ENCODE data around the gene USP47.
"Not testable (repeated sequence)": the region's sequence is repeated elsewhere in the genome, so short reads cannot be mapped to it uniquely, and the experiment has no call there.

Gene USP47

GRCh38 chr11:11827272-11827671 is 14.5 kb upstream of the USP47 start:
- H2AFZ ChIP-seq (ENCODE audit: low read length, unreplicated experiment): no peak overlapping the region
- H3K27me3 ChIP-seq (ENCODE audit: insufficient read depth, low read length): no peaks in the 10 kb centered on the region
- no peaks in the 10 kb centered on the region for H3K79me2 ChIP-seq (ENCODE audit: control insufficient read depth, insufficient read depth, low read length, unreplicated experiment)
- H3K4me3 ChIP-seq (ENCODE audit: low read depth, low read length): no peak overlapping the region
- H3K36me3 ChIP-seq (ENCODE audit: insufficient read depth, low read length): no peaks in the 10 kb centered on the region
- no peaks in the 10 kb centered on the region for H3K4me1 ChIP-seq (ENCODE audit: control insufficient read depth, insufficient read depth, low read length, unreplicated experiment)
- no peak overlapping the region for H3K27ac ChIP-seq (ENCODE audit: low read depth, low read length)

GRCh38 chr11:11831406-11831805 is 10.4 kb upstream of the USP47 start:
- not testable (repeated sequence) for H3K36me3 ChIP-seq (ENCODE audit: insufficient read depth, low read length); H3K4me3 ChIP-seq (ENCODE audit: low read depth, low read length); H3K4me1 ChIP-seq (ENCODE audit: control insufficient read depth, insufficient read depth, low read length, unreplicated experiment); H3K27me3 ChIP-seq (ENCODE audit: insufficient read depth, low read length); H2AFZ ChIP-seq (ENCODE audit: low read length, unreplicated experiment); H3K79me2 ChIP-seq (ENCODE audit: control insufficient read depth, insufficient read depth, low read length, unreplicated experiment); H3K27ac ChIP-seq (ENCODE audit: low read depth, low read length)

GRCh38 chr11:11836676-11837231 is 5.0 kb upstream of the USP47 start:
- H3K27me3 ChIP-seq (ENCODE audit: insufficient read depth, low read length): no peaks in the 10 kb centered on the region
- H3K79me2 ChIP-seq (ENCODE audit: control insufficient read depth, insufficient read depth, low read length, unreplicated experiment): no peaks in the 10 kb centered on the region
- no peaks in the 10 kb centered on the region for H3K36me3 ChIP-seq (ENCODE audit: insufficient read depth, low read length)
- H3K4me1 ChIP-seq (ENCODE audit: control insufficient read depth, insufficient read depth, low read length, unreplicated experiment): peaks cover 11% of the 10 kb centered on the region
- peak overlapping the region; percentile 26; the same call in 1 of the 2 replicates for H3K27ac ChIP-seq (ENCODE audit: low read depth, low read length)
- H2AFZ ChIP-seq (ENCODE audit: low read length, unreplicated experiment): no peak overlapping the region
- H3K4me3 ChIP-seq (ENCODE audit: low read depth, low read length): no peak overlapping the region

GRCh38 chr11:11839718-11840117 is 2.1 kb upstream of the USP47 start:
- H3K4me3 ChIP-seq (ENCODE audit: low read depth, low read length): no peak overlapping the region
- peaks cover 23% of the 10 kb centered on the region for H3K4me1 ChIP-seq (ENCODE audit: control insufficient read depth, insufficient read depth, low read length, unreplicated experiment)
- H2AFZ ChIP-seq (ENCODE audit: low read length, unreplicated experiment): no peak overlapping the region
- H3K27me3 ChIP-seq (ENCODE audit: insufficient read depth, low read length): no peaks in the 10 kb centered on the region
- H3K79me2 ChIP-seq (ENCODE audit: control insufficient read depth, insufficient read depth, low read length, unreplicated experiment): peaks cover 29% of the 10 kb centered on the region
- H3K27ac ChIP-seq (ENCODE audit: low read depth, low read length): no peak overlapping the region
- H3K36me3 ChIP-seq (ENCODE audit: insufficient read depth, low read length): no peaks in the 10 kb centered on the region

- H3K79me2 ChIP-seq (ENCODE audit: control insufficient read depth, insufficient read depth, low read length, unreplicated experiment): peaks cover 44% of the 10 kb centered on the region
- H3K4me3 ChIP-seq (ENCODE audit: low read depth, low read length): peak overlapping the region; percentile 92
- H3K36me3 ChIP-seq (ENCODE audit: insufficient read depth, low read length): no peaks in the 10 kb centered on the region
- H3K27ac ChIP-seq (ENCODE audit: low read depth, low read length): peak overlapping the region; percentile 89
- peak overlapping the region; percentile 95 for H2AFZ ChIP-seq (ENCODE audit: low read length, unreplicated experiment)
- no peaks in the 10 kb centered on the region for H3K27me3 ChIP-seq (ENCODE audit: insufficient read depth, low read length)
- peaks cover 38% of the 10 kb centered on the region for H3K4me1 ChIP-seq (ENCODE audit: control insufficient read depth, insufficient read depth, low read length, unreplicated experiment)
Observed at GRCh38 chr11:11841116-11841722, 553 bp upstream of the USP47 start.

GRCh38 chr11:11842421-11843008 is 743 bp downstream of the USP47 start:
- Histone ChIP-seq H3K79me2 (ENCODE audit: control insufficient read depth, insufficient read depth, low read length, unreplicated experiment) (peaks cover 57% of the 10 kb centered on the region), H3K4me1 (ENCODE audit: control insufficient read depth, insufficient read depth, low read length, unreplicated experiment) (peaks cover 36% of the 10 kb centered on the region), H3K4me3 (ENCODE audit: low read depth, low read length) (peak overlapping the region; percentile 92), H3K36me3 (ENCODE audit: insufficient read depth, low read length) (no peaks in the 10 kb centered on the region), H2AFZ (ENCODE audit: low read length, unreplicated experiment) (peak overlapping the region; percentile 95), H3K27me3 (ENCODE audit: insufficient read depth, low read length) (no peaks in the 10 kb centered on the region), H3K27ac (ENCODE audit: low read depth, low read length) (peak overlapping the region; percentile 89)

GRCh38 chr11:11843211-11843621 is 1.4 kb downstream of the USP47 start:
- peak overlapping the region; percentile 92 for H3K4me3 ChIP-seq (ENCODE audit: low read depth, low read length)
- H3K79me2 ChIP-seq (ENCODE audit: control insufficient read depth, insufficient read depth, low read length, unreplicated experiment): peaks cover 64% of the 10 kb centered on the region
- H2AFZ ChIP-seq (ENCODE audit: low read length, unreplicated experiment): no peak overlapping the region
- H3K27ac ChIP-seq (ENCODE audit: low read depth, low read length): peak overlapping the region; percentile 89
- H3K36me3 ChIP-seq (ENCODE audit: insufficient read depth, low read length): no peaks in the 10 kb centered on the region
- H3K27me3 ChIP-seq (ENCODE audit: insufficient read depth, low read length): no peaks in the 10 kb centered on the region
- H3K4me1 ChIP-seq (ENCODE audit: control insufficient read depth, insufficient read depth, low read length, unreplicated experiment): peaks cover 36% of the 10 kb centered on the region

DNA sequence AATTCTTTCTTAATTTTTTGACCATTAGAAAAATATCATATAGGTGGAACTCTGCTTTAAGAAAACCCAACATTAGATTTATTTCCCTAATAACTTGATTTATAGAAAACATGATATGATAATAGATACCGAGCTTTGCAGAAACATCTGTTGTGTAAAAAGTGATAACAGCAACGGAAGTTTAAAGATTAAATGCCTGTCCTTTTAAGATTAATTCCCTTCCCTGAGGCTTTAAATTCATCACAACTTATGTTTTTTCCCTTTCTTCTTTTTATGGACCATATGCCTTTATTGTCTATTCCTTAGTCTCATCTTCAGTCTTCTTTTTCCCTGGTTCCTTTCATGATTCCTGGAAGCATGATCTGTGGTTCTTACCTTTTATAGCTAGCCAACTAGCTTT is 1.9 kb downstream of the USP47 start:
- Histone ChIP-seq H2AFZ (ENCODE audit: low read length, unreplicated experiment) (no peak overlapping the region), H3K4me3 (ENCODE audit: low read depth, low read length) (peak overlapping the region; percentile 92), H3K27ac (ENCODE audit: low read depth, low read length) (peak overlapping the region; percentile 89), H3K27me3 (ENCODE audit: insufficient read depth, low read length) (no peaks in the 10 kb centered on the region), H3K36me3 (ENCODE audit: insufficient read depth, low read length) (no peaks in the 10 kb centered on the region), H3K79me2 (ENCODE audit: control insufficient read depth, insufficient read depth, low read length, unreplicated experiment) (peaks cover 67% of the 10 kb centered on the region), H3K4me1 (ENCODE audit: control insufficient read depth, insufficient read depth, low read length, unreplicated experiment) (peaks cover 36% of the 10 kb centered on the region)

- Histone ChIP-seq H3K4me1 (ENCODE audit: control insufficient read depth, insufficient read depth, low read length, unreplicated experiment) (peaks cover 40% of the 10 kb centered on the region), H3K79me2 (ENCODE audit: control insufficient read depth, insufficient read depth, low read length, unreplicated experiment) (peaks cover 74% of the 10 kb centered on the region), H2AFZ (ENCODE audit: low read length, unreplicated experiment) (no peak overlapping the region), H3K36me3 (ENCODE audit: insufficient read depth, low read length) (no peaks in the 10 kb centered on the region), H3K27ac (ENCODE audit: low read depth, low read length) (peak overlapping the region; percentile 89), H3K27me3 (ENCODE audit: insufficient read depth, low read length) (no peaks in the 10 kb centered on the region), H3K4me3 (ENCODE audit: low read depth, low read length) (peak overlapping the region; percentile 92)
Observed at GRCh38 chr11:11844272-11844671, 2.5 kb downstream of the USP47 start.

DNA sequence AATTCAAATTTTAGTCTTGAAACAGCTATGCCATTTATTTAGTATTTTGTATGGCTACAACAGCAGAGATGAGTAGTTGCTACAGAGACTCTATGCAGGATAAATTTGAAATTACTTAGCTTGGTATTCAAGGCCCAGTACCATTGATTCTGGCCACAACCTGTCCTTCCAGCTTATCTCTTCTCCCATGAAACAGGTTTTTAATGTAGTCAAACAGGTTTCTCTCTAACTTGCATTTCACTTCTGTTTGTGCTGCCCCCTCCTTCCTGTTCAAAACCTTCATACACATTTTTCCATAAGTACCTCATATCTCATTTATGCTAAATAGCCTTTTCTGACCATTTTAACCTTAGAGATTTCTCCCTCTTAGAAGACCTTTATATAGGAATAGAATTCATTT is 3.3 kb downstream of the USP47 start:
- Histone ChIP-seq H3K4me3 (ENCODE audit: low read depth, low read length) (no peak overlapping the region), H3K79me2 (ENCODE audit: control insufficient read depth, insufficient read depth, low read length, unreplicated experiment) (peaks cover 82% of the 10 kb centered on the region), H3K36me3 (ENCODE audit: insufficient read depth, low read length) (no peaks in the 10 kb centered on the region), H2AFZ (ENCODE audit: low read length, unreplicated experiment) (no peak overlapping the region), H3K4me1 (ENCODE audit: control insufficient read depth, insufficient read depth, low read length, unreplicated experiment) (peaks cover 48% of the 10 kb centered on the region), H3K27ac (ENCODE audit: low read depth, low read length) (peak overlapping the region; percentile 25), H3K27me3 (ENCODE audit: insufficient read depth, low read length) (no peaks in the 10 kb centered on the region)

DNA sequence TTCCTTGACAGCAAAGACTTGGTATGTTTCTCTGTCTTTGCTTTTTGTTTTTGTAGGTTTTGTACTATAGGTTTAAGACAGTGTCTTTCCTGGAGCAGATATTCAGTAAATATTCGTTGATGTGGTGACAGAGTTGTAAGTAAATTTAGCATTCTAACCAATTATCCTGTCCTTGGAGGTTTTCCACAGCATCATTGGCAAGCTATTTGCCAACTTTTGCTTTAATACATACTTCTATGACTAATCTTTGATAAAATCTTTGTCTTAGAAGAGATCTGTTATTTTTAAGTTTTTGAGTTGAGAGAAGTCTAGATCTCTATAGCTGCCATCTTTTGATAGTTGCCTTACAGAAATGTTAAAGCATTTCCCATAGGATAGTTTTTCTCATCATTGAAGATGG is 3.8 kb downstream of the USP47 start:
- Histone ChIP-seq H3K27me3 (ENCODE audit: insufficient read depth, low read length) (no peaks in the 10 kb centered on the region), H2AFZ (ENCODE audit: low read length, unreplicated experiment) (no peak overlapping the region), H3K79me2 (ENCODE audit: control insufficient read depth, insufficient read depth, low read length, unreplicated experiment) (peaks cover 86% of the 10 kb centered on the region), H3K4me3 (ENCODE audit: low read depth, low read length) (peak overlapping the region; percentile 14; the same call in 1 of the 2 replicates), H3K36me3 (ENCODE audit: insufficient read depth, low read length) (no peaks in the 10 kb centered on the region), H3K4me1 (ENCODE audit: control insufficient read depth, insufficient read depth, low read length, unreplicated experiment) (peaks cover 52% of the 10 kb centered on the region), H3K27ac (ENCODE audit: low read depth, low read length) (peak overlapping the region; percentile 25)

All from ACC112 (cell line).